HG03565 (cell line): ENCODE measurements around the gene TSPAN17.
"Not testable (repeated sequence)": the region's sequence is repeated elsewhere in the genome, so short reads cannot be mapped to it uniquely, and the experiment has no call there.

Source experiments
- ATAC-seq: cut with Tn5 transposase; IDR thresholded peaks from one replicate; pipeline ENCODE4 v1.9.1; 2021; ENCODE audit warnings: mild to moderate bottlenecking, moderate library complexity; ENCODE audit not compliant: unreplicated experiment

The TSPAN17 gene

GRCh38 chr5:176647030-176647842 is at the start of gene TSPAN17:
Gene TSPAN17, plus strand, starts transcription at chr5:176647484. Its CDS starts 132 bp downstream, at chr5:176647616.
- peak; percentile 91 for ATAC-seq

- ATAC-seq: not testable (repeated sequence)
These were observed 47.4 kb upstream of the TSPAN17 start for GRCh38 chr5:176599749-176600430.

- no peak for ATAC-seq
These were observed 45.3 kb upstream of the TSPAN17 start for GRCh38 chr5:176601901-176602482.

- no peak for ATAC-seq
These were observed 44.2 kb upstream of the TSPAN17 start for GRCh38 chr5:176603091-176603490.

GRCh38 chr5:176606032-176606431 is 41.3 kb upstream of the TSPAN17 start:
- ATAC-seq: no peak

GRCh38 chr5:176606875-176607274 is 40.4 kb upstream of the TSPAN17 start:
- no peak for ATAC-seq

- no peak for ATAC-seq
These were observed 39.1 kb upstream of the TSPAN17 start for GRCh38 chr5:176608142-176608705.

GRCh38 chr5:176608937-176609723 is 38.2 kb upstream of the TSPAN17 start:
- no peak for ATAC-seq

GRCh38 chr5:176609724-176610434 is 37.4 kb upstream of the TSPAN17 start, which contains the start of gene GPRIN1:
Gene GPRIN1, minus strand, starts transcription at chr5:176610156. Its CDS starts 10,322 bp downstream, at chr5:176599834.
- ATAC-seq: peak; percentile 63

GRCh38 chr5:176610435-176610773 is 36.9 kb upstream of the TSPAN17 start:
- no peak for ATAC-seq

GRCh38 chr5:176611435-176611834 is 35.8 kb upstream of the TSPAN17 start:
- no peak for ATAC-seq

- ATAC-seq: no peak
These were observed 35.3 kb upstream of the TSPAN17 start for GRCh38 chr5:176612008-176612407.

- ATAC-seq: no peak
These were observed 34.4 kb upstream of the TSPAN17 start for GRCh38 chr5:176612855-176613254.

GRCh38 chr5:176614805-176615478 is 32.3 kb upstream of the TSPAN17 start:
- no peak for ATAC-seq

GRCh38 chr5:176616511-176616910 is 30.8 kb upstream of the TSPAN17 start:
- no peak for ATAC-seq

- no peak for ATAC-seq
These were observed 28.5 kb upstream of the TSPAN17 start for GRCh38 chr5:176618783-176619182.

- no peak for ATAC-seq
These were observed 28.1 kb upstream of the TSPAN17 start for GRCh38 chr5:176619203-176619568.

- no peak for ATAC-seq
These were observed 27.5 kb upstream of the TSPAN17 start for GRCh38 chr5:176619569-176620332.
